Left lung (tissue), 10 donors: ENCODE data around the gene ZNF662. TPM values are rescaled to one million over a fixed set of nuclear protein-coding genes. Genes with fewer than 3 reads are reported as not detected.

ENCODE experiments used
- ATAC-seq: fragments of 200-7000 bp; cut with Tn5 transposase; one replicate; pipeline ENCODE4 v1.9.1; 2020; ENCODE audit warnings: moderate library complexity
- DNase-seq, 4 donors: peaks; one replicate each; pipeline ENCODE4 v3.0.0-alpha.2; 2013 to 2020
- H3K27ac ChIP-seq, 2 donors: fragments of 200-600 bp; sonication (generic) in 1 of 2; one replicate each; pipeline versions ENCODE4 v1.5.0 to v1.8.0; 2020 to 2021
- H3K27me3 ChIP-seq, 2 donors: fragments of 200-600 bp; sonication (generic) in 1 of 2; one replicate each; pipeline versions ENCODE4 v1.5.0 to v1.8.0; 2020 to 2021
- H3K36me3 ChIP-seq, 2 donors: fragments of 200-600 bp; sonication (generic) in 1 of 2; one replicate each; pipeline versions ENCODE4 v1.5.0 to v1.8.0; 2020 to 2021
- H3K4me1 ChIP-seq, 2 donors: fragments of 200-600 bp; one replicate each; pipeline ENCODE4 v1.8.0; 2021
- H3K4me3 ChIP-seq, 2 donors: fragments of 200-600 bp; sonication (generic) in 1 of 2; one replicate each; pipeline versions ENCODE4 v1.5.0 to v1.8.0; 2020 to 2021; ENCODE audit warnings: mild to moderate bottlenecking in 1 of 2
- H3K9me3 ChIP-seq, 2 donors: fragments of 200-600 bp; sonication (generic) in 1 of 2; one replicate each; pipeline versions ENCODE4 v1.5.0 to v1.8.0; 2020 to 2021
- intact Hi-C, 2 donors: fragments of 100-400 bp; cut with DNase I; formaldehyde crosslinking; loops; one replicate each; pipeline versions ENCODE4 v1.11.2 to v1.14.2; 2022
- polyA plus RNA-seq, 6 donors: library from polyadenylated mRNA; unstranded; fragments of 120-200 nt; gene quantifications; one replicate each; pipeline ENCODE4 v1.2.1, GENCODE V29; 2013; ENCODE audit not compliant: insufficient read length in 6 of 6
- total RNA-seq, 2 donors: library from RNA; stranded (reverse); fragmentation: NEBNext Ultra II Directional; extraction: Animal tissue kit (Norgen Biotek cat#: 25700); gene quantifications; one replicate each; pipeline ENCODE4 v1.2.1, GENCODE V29; 2021
- TF ChIP-seq, protein P1 (sequence below), 2 donors: fragments of 200-600 bp; sonication (generic) in 1 of 2; IDR thresholded peaks; one replicate each; pipeline versions ENCODE4 v1.5.0 to v1.8.0; 2021; ENCODE audit warnings: antibody characterized with exemption in 2 of 2
- donor health status: DM: no; HTN: yes; CAD: no.
- donor health status: DM: no; HTN: no; CAD: no.

ZNF662 gene
- total and polyA plus RNA-seq, 8 donors = 6.7 to 58.6 (median 48.0) TPM

DNA sequence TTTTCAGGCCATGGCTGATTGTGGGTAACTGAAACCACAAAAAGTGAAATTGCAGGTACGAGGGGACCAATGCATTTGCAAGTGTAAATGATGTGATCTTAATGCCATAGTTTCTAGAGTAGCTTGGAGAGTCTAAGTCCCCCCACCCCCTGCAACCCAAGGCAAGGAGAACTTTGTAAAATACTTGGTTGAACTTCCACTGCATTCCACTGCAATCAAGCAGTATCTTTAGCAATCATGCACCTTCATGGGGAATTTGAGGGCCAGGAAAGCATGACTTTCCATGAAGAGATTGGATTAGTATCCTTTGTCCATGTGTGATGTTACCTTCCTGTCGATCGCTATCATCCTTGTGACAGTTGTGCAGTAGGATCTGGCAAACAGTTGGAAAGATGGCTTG, 18.9 kb upstream of the ZNF662 start:
- Histone ChIP-seq H3K4me3 (no peak overlapping the region), H3K9me3 (no peaks in the 10 kb centered on the region), H3K27ac (no peak overlapping the region), H3K27me3 (peaks cover 0 to 3% of the 10 kb centered on the region in 2 donors), H3K4me1 (no peaks in the 10 kb centered on the region), H3K36me3 (no peaks in the 10 kb centered on the region)
- intact Hi-C loops = no loop called here
- DNase-seq (no peak), ATAC-seq (no peak)
- TF ChIP-seq, protein P1, sequence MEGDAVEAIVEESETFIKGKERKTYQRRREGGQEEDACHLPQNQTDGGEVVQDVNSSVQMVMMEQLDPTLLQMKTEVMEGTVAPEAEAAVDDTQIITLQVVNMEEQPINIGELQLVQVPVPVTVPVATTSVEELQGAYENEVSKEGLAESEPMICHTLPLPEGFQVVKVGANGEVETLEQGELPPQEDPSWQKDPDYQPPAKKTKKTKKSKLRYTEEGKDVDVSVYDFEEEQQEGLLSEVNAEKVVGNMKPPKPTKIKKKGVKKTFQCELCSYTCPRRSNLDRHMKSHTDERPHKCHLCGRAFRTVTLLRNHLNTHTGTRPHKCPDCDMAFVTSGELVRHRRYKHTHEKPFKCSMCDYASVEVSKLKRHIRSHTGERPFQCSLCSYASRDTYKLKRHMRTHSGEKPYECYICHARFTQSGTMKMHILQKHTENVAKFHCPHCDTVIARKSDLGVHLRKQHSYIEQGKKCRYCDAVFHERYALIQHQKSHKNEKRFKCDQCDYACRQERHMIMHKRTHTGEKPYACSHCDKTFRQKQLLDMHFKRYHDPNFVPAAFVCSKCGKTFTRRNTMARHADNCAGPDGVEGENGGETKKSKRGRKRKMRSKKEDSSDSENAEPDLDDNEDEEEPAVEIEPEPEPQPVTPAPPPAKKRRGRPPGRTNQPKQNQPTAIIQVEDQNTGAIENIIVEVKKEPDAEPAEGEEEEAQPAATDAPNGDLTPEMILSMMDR (IDR thresholded peaks at IDR 0.05) = no peak

DNA sequence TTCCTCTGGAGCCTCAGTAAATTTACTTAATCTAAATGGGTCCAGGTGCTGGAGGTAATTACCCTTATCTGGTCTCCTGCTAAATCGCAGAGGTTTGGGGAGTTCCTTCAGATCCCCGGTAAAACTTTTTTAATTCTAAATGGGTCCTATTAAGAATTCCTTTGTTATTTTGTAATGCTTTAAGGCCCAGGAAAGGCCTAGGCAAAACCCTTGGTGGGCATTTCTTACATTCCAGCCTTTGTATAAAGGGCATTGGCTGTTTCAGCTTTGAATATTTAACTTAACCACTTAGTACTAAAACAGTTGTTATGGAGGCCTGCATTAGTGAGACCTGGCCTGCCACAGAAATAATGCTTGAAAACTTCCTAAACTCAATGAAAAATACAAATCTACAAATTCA, 14.9 kb upstream of the ZNF662 start:
- H3K27ac ChIP-seq = no peak overlapping the region
- DNase-seq (no peak), ATAC-seq (no peak)
- TF ChIP-seq, protein P1 (IDR thresholded peaks at IDR 0.05) = no peak
- H3K27me3 ChIP-seq = peaks cover 0 to 3% of the 10 kb centered on the region in 2 donors
- intact Hi-C loops = no loop called here
- no peaks in the 10 kb centered on the region for H3K9me3 ChIP-seq
- H3K4me3 ChIP-seq = no peak overlapping the region
- no peaks in the 10 kb centered on the region for H3K36me3 ChIP-seq
- H3K4me1 ChIP-seq = no peaks in the 10 kb centered on the region

DNA sequence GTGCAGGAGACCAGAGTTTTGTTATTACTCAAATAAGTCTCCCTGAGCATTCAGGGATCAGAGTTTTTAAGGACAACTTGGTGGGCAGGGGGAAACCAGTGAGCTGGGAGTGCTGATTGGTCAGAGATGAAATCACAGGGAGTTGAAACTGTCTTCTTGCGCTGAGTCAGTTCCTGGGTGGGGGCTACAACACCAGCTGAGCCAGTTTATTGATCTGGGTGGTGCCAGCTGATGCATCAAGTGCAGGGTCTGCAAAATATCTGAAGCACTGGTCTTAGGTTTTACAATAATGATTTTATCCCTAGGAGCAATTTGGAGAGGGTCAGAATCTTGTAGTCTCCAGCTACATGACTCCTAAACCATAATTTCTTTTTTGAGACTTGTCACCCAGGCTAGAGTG, 13.8 kb upstream of the ZNF662 start:
- TF ChIP-seq, protein P1 (IDR thresholded peaks at IDR 0.05) = no peak
- Histone ChIP-seq H3K27me3 (peaks cover 0 to 3% of the 10 kb centered on the region in 2 donors), H3K4me1 (no peaks in the 10 kb centered on the region), H3K27ac (no peak overlapping the region), H3K9me3 (no peaks in the 10 kb centered on the region), H3K36me3 (no peaks in the 10 kb centered on the region), H3K4me3 (no peak overlapping the region)
- DNase-seq (no peak), ATAC-seq (no peak)
- intact Hi-C loops = no loop called here

DNA sequence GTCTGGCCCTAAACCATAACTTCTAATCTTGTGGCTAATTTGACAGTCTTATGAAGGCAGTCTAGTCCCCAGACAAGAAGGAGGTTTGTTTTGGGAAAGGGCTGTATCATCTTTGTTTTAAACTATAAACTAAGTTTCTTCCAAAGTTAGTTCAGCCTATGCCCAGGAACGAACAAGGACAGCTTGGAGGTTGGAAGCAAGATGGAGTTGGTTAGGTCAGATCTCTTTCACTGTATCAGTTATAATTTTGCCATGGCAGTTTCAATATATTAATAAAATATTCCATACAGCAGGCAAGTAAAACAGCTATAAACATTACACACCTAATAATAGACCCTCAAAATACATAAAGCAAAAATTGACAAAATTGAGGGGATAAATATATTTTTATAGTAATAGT, 13.1 kb upstream of the ZNF662 start:
- DNase-seq (no peak), ATAC-seq (no peak)
- H3K9me3 ChIP-seq = no peaks in the 10 kb centered on the region
- H3K27me3 ChIP-seq = no peaks in the 10 kb centered on the region
- TF ChIP-seq, protein P1 (IDR thresholded peaks at IDR 0.05) = no peak
- H3K4me3 ChIP-seq = no peak overlapping the region
- intact Hi-C loops = no loop called here
- H3K36me3 ChIP-seq = no peaks in the 10 kb centered on the region
- no peaks in the 10 kb centered on the region for H3K4me1 ChIP-seq
- H3K27ac ChIP-seq = no peak overlapping the region

DNA sequence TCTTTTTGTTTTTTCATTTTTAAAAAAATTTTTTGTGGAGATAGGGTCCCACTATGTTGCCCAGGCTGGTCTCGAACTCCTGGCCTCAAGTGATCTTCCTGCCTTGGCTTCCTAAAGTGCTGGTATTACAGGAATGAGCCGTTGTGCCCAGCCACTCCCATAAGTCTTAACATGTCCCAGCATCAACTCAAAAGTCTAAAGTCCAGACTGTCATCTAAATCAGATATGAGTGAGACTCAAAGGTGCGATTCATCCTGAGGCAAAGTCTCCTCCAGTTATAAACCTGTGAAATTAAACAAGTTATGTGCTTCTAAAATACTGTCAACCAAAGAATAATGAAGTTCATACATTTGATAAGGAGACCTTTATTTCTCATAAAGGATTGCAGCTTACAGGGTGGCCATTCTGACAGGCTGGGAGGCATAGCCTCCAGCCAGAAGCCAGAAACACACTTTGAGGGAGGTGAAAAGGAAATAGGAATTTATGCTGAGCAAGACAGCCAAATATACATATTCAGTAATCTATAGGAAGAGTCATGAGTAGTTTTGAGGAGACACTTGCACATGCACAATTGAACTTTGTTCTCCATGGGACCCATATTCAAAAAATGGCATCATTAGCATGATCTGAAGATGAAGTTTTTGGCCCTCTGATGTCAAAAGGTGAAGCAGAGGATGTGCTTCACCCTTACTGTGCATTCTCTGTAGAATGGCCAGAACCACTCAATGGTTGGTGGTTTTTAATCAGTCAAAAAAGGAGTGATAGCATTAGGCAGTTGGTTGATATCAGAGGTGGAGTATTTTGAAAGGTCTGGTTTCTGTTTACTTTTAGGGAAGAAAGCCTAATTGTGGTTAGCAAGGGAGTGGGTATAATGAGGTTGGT, 11.0 kb upstream of the ZNF662 start:
- no peak for ATAC-seq
- Histone ChIP-seq H3K9me3 (no peaks in the 10 kb centered on the region), H3K4me3 (no peak overlapping the region), H3K4me1 (no peaks in the 10 kb centered on the region), H3K27me3 (no peaks in the 10 kb centered on the region), H3K36me3 (no peaks in the 10 kb centered on the region), H3K27ac (no peak overlapping the region)
- intact Hi-C loops = no loop called here
- DNase-seq = no peak
- TF ChIP-seq, protein P1 (IDR thresholded peaks at IDR 0.05) = no peak
